GM12865 (cell line): Measurements from ENCODE around the gene TMEM91.
"Not testable (repeated sequence)": the region's sequence is repeated elsewhere in the genome, so short reads cannot be mapped to it uniquely, and the experiment has no call there.

Experiments
- DNase-seq: peaks from one replicate; pipeline ENCODE4 v3.0.0; 2010; ENCODE audit warnings: low read depth
- H3K4me3 ChIP-seq: 2 replicates; pipeline ENCODE4 v1.5.1; 2011; ENCODE audit warnings: mild to moderate bottlenecking, low read depth, low read length, control low read depth
- TF ChIP-seq, protein P1 (sequence below): IDR thresholded peaks from 2 replicates; pipeline ENCODE4 v1.5.1; 2011; ENCODE audit warnings: low read length, control low read depth, low read depth, inconsistent platforms; ENCODE audit not compliant: insufficient read depth; ENCODE audit errors: missing control alignments

The TMEM91 gene

GRCh38 chr19:41402010-41402409 lies 25.7 kb downstream of the TMEM91 start:
- no peak for DNase-seq
- TF ChIP-seq, protein P1, sequence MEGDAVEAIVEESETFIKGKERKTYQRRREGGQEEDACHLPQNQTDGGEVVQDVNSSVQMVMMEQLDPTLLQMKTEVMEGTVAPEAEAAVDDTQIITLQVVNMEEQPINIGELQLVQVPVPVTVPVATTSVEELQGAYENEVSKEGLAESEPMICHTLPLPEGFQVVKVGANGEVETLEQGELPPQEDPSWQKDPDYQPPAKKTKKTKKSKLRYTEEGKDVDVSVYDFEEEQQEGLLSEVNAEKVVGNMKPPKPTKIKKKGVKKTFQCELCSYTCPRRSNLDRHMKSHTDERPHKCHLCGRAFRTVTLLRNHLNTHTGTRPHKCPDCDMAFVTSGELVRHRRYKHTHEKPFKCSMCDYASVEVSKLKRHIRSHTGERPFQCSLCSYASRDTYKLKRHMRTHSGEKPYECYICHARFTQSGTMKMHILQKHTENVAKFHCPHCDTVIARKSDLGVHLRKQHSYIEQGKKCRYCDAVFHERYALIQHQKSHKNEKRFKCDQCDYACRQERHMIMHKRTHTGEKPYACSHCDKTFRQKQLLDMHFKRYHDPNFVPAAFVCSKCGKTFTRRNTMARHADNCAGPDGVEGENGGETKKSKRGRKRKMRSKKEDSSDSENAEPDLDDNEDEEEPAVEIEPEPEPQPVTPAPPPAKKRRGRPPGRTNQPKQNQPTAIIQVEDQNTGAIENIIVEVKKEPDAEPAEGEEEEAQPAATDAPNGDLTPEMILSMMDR = no peak
- H3K4me3 ChIP-seq = no peak overlapping the region

DNA sequence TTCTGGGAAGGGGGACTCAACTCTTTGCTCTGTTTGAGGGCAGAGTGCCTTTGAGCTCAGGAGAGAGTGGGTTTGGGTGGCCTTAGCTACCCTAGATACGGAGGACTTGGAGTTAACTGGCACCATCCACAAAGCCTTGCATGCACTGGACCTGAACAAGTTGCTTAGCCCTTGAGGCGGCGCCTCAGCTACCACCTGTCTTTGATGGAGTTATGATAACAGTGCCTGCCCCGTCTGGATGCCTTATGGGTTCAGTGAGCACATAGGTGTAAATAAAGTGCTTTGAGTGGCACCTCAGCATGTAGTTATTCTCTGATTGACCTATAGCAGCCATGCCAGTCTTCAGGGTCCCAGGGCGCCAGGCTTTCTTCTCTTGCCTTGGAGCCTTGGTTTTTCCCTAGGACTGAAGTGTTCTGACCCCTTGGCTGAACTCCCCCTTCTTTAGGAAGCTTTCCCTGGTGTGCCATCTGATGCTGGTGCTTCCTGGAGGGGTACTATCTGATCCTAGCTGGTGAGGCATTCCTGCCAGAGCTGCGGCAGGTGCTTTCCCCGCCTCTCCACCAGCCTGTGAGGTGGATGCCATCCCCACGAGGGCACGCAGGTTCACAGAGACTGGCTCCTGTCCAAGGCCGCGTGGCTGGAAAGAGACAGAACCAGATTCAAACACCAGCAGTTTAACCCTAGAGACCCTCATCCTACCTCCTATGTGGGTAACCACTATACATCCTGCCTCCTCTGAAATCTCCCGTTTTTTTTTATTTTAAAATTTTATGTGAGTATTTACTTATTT lies 27.0 kb downstream of the TMEM91 start:
- TF ChIP-seq, protein P1 = no peak
- no peak overlapping the region for H3K4me3 ChIP-seq
- DNase-seq = no peak

DNA sequence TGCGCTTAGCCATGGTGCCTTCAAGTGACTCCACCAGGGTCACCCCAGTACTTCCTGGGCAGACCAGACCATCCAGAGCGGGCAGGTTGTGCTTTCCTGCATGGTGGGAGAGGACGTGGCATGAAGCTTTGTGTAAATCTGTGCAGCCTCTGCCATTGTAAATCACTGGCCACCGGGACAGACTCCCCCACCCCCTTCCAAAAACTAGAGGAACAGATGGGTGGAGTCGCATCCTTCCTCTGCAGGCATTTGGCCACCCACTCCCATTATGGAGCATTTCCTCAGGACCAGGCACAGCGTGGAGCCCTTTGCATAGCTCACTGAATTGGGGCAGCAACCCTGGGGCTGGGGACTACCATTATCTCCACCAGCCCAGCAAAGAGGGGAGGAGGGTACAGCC lies 29.4 kb downstream of the TMEM91 start:
- TF ChIP-seq, protein P1 = no peak
- H3K4me3 ChIP-seq = no peak overlapping the region
- no peak for DNase-seq

- TF ChIP-seq, protein P1 = no peak
- DNase-seq = peak; percentile 52
- no peak overlapping the region for H3K4me3 ChIP-seq
These were observed 30.9 kb downstream of the TMEM91 start for GRCh38 chr19:41407271-41407670.

- TF ChIP-seq, protein P1 = no peak
- DNase-seq = peak; percentile 48
- H3K4me3 ChIP-seq = no peak overlapping the region
These were observed 31.9 kb downstream of the TMEM91 start for GRCh38 chr19:41408256-41408655.

- H3K4me3 ChIP-seq, DNase-seq: not testable (repeated sequence)
These were observed 32.5 kb downstream of the TMEM91 start for GRCh38 chr19:41408846-41409245.

- H3K4me3 ChIP-seq = no peak overlapping the region
- TF ChIP-seq, protein P1 = no peak
These were observed 33.0 kb downstream of the TMEM91 start for GRCh38 chr19:41409288-41409687.

More at GRCh38 chr19:41409288-41409687, 33.0 kb downstream of the TMEM91 start:
- DNase-seq = peak; percentile 24
